ENCODE data around the gene PRPS1. TPM values are rescaled to one million over a fixed set of nuclear protein-coding genes. Genes with fewer than 3 reads are reported as not detected.

Gene PRPS1
- total RNA-seq, 1 donor from 2014 or later: 11.8 TPM

- FAIRE-seq (peak; percentile 40), DNase-seq (ENCODE audit: low read depth) (peak; percentile 95)
- TF ChIP-seq, protein P1, sequence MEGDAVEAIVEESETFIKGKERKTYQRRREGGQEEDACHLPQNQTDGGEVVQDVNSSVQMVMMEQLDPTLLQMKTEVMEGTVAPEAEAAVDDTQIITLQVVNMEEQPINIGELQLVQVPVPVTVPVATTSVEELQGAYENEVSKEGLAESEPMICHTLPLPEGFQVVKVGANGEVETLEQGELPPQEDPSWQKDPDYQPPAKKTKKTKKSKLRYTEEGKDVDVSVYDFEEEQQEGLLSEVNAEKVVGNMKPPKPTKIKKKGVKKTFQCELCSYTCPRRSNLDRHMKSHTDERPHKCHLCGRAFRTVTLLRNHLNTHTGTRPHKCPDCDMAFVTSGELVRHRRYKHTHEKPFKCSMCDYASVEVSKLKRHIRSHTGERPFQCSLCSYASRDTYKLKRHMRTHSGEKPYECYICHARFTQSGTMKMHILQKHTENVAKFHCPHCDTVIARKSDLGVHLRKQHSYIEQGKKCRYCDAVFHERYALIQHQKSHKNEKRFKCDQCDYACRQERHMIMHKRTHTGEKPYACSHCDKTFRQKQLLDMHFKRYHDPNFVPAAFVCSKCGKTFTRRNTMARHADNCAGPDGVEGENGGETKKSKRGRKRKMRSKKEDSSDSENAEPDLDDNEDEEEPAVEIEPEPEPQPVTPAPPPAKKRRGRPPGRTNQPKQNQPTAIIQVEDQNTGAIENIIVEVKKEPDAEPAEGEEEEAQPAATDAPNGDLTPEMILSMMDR (IDR thresholded peaks at IDR 0.05; ENCODE audit: insufficient read depth, low read length, severe bottlenecking): peak; percentile 73
- peak overlapping the region; percentile 21 for H3K4me3 ChIP-seq (ENCODE audit: low read depth, low read length)
- H3K27me3 ChIP-seq (ENCODE audit: control insufficient read depth, insufficient read depth, low read length): no peaks in the 10 kb centered on the region
- peaks cover 2% of the 10 kb centered on the region for H3K36me3 ChIP-seq (ENCODE audit: control insufficient read depth, insufficient read depth, low read length)
These were observed 26.8 kb downstream of the PRPS1 start for GRCh38 chrX:107654872-107655761.

GRCh38 chrX:107656978-107657377 lies 28.7 kb downstream of the PRPS1 start:
- DNase-seq (ENCODE audit: low read depth) (no peak), FAIRE-seq (no peak)
- H3K4me3 ChIP-seq (ENCODE audit: low read depth, low read length): no peak overlapping the region
- TF ChIP-seq, protein P1 (IDR thresholded peaks at IDR 0.05; ENCODE audit: insufficient read depth, low read length, severe bottlenecking): no peak
- no peaks in the 10 kb centered on the region for H3K27me3 ChIP-seq (ENCODE audit: control insufficient read depth, insufficient read depth, low read length)
- peaks cover 2% of the 10 kb centered on the region for H3K36me3 ChIP-seq (ENCODE audit: control insufficient read depth, insufficient read depth, low read length)

DNA sequence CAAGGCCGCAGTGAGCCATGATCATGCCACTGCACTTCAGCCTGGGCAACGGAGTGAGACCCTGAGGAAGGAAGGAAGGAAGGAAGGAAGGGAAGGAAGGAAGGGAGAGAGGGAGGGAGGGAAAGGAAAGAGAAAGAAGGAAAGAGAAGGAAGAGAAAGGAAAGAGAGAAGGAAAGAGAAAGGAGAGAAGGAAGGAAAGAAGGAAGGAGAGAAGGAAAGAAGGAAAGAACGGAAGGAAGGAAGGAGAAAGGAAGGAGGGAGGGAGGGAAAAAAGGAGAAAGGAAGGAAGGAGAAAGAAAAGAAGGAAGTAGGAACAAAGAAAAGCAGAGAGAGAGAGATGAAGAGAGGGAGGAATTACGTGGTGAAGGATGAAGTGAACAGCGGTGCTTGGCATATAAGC lies 30.4 kb downstream of the PRPS1 start:
- H3K27me3 ChIP-seq (ENCODE audit: control insufficient read depth, insufficient read depth, low read length): no peaks in the 10 kb centered on the region
- H3K4me3 ChIP-seq (ENCODE audit: low read depth, low read length): no peak overlapping the region
- DNase-seq (ENCODE audit: low read depth) (no peak), FAIRE-seq (no peak)
- no peaks in the 10 kb centered on the region for H3K36me3 ChIP-seq (ENCODE audit: control insufficient read depth, insufficient read depth, low read length)
- TF ChIP-seq, protein P1 (IDR thresholded peaks at IDR 0.05; ENCODE audit: insufficient read depth, low read length, severe bottlenecking): no peak

DNA sequence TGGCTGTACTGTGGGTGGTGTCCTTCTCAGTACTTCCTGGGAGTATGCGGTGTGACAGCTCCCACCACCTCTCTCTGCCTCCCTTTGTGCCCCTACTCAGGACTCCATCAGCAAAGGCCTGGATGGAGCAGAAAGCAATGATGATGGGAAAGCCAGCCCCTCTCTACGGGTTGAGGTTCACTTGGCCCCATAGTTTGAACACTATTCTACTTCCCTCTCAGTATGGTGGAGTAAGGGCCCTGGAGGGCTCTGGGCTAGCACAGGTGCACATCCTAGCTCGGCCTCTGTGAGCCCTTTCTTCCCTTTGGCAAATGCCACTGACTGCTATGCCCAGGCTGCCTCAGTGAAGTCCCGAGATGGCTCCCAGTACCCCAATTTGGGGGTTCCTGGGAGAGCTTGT lies 31.0 kb downstream of the PRPS1 start:
- no peak overlapping the region for H3K4me3 ChIP-seq (ENCODE audit: low read depth, low read length)
- no peaks in the 10 kb centered on the region for H3K36me3 ChIP-seq (ENCODE audit: control insufficient read depth, insufficient read depth, low read length)
- H3K27me3 ChIP-seq (ENCODE audit: control insufficient read depth, insufficient read depth, low read length): no peaks in the 10 kb centered on the region
- no peak for FAIRE-seq
- TF ChIP-seq, protein P1 (IDR thresholded peaks at IDR 0.05; ENCODE audit: insufficient read depth, low read length, severe bottlenecking): no peak
- no peak for DNase-seq (ENCODE audit: low read depth)

- Histone ChIP-seq H3K36me3 (ENCODE audit: control insufficient read depth, insufficient read depth, low read length) (no peaks in the 10 kb centered on the region), H3K27me3 (ENCODE audit: control insufficient read depth, insufficient read depth, low read length) (no peaks in the 10 kb centered on the region), H3K4me3 (ENCODE audit: low read depth, low read length) (no peak overlapping the region)
- TF ChIP-seq, protein P1 (IDR thresholded peaks at IDR 0.05; ENCODE audit: insufficient read depth, low read length, severe bottlenecking): peak; percentile 49
- DNase-seq (ENCODE audit: low read depth): peak; percentile 40
- FAIRE-seq: no peak
These were observed 31.5 kb downstream of the PRPS1 start for GRCh38 chrX:107659768-107660167.

Data from bronchial epithelial cell (primary cell).